EL (cell line): ENCODE results near the gene GRK5.
A peak's percentile ranks its signal among the peaks of the same experiment; 100 is the strongest.

ENCODE experiments used
- DNase-seq: peaks from one replicate; pipeline ENCODE4 v3.0.0-alpha.2; 2016

GRK5 gene

GRCh38 chr10:119410361-119411116 lies 203.2 kb downstream of the GRK5 start:
- no peak for DNase-seq

GRCh38 chr10:119412244-119413092 lies 205.1 kb downstream of the GRK5 start:
- no peak for DNase-seq

- DNase-seq: peak; percentile 61
These were observed 205.7 kb downstream of the GRK5 start for GRCh38 chr10:119413093-119413453.

- DNase-seq: no peak
These were observed 206.2 kb downstream of the GRK5 start for GRCh38 chr10:119413471-119414080.

- peak; percentile 21 for DNase-seq
These were observed 206.8 kb downstream of the GRK5 start for GRCh38 chr10:119414081-119414611.

- no peak for DNase-seq
These were observed 207.8 kb downstream of the GRK5 start for GRCh38 chr10:119415121-119415520.

GRCh38 chr10:119415536-119416503 lies 208.4 kb downstream of the GRK5 start:
- no peak for DNase-seq

- DNase-seq: peak; percentile 55
These were observed 209.5 kb downstream of the GRK5 start for GRCh38 chr10:119416855-119417254.

- DNase-seq: no peak
These were observed 210.5 kb downstream of the GRK5 start for GRCh38 chr10:119417852-119418251.

- no peak for DNase-seq
These were observed 211.0 kb downstream of the GRK5 start for GRCh38 chr10:119418362-119418761.

GRCh38 chr10:119419931-119420330 lies 212.6 kb downstream of the GRK5 start:
- no peak for DNase-seq

- no peak for DNase-seq
These were observed 213.8 kb downstream of the GRK5 start for GRCh38 chr10:119420950-119421875.

- DNase-seq: peak; percentile 39
These were observed 214.7 kb downstream of the GRK5 start for GRCh38 chr10:119421891-119422681.

GRCh38 chr10:119422682-119423509 lies 215.5 kb downstream of the GRK5 start:
- no peak for DNase-seq

GRCh38 chr10:119423510-119424257 lies 216.3 kb downstream of the GRK5 start:
- DNase-seq: no peak

GRCh38 chr10:119424258-119424975 lies 217.0 kb downstream of the GRK5 start:
- no peak for DNase-seq

- no peak for DNase-seq
These were observed 217.9 kb downstream of the GRK5 start for GRCh38 chr10:119425102-119425880.
